Measurements from ENCODE around the gene MYO1A. TPM values are rescaled to one million over a fixed set of nuclear protein-coding genes. Genes with fewer than 3 reads are reported as not detected.
"Not testable (repeated sequence)": the region's sequence is repeated elsewhere in the genome, so short reads cannot be mapped to it uniquely, and the experiment has no call there.

The MYO1A gene
- total RNA-seq, 1 donor from 2014 or later, result 0.13 TPM

GRCh38 chr12:57087691-57088353, 37.9 kb upstream of the MYO1A start:
- peak in 1 of 2 donors; percentile 88 for DNase-seq (ENCODE audit: low read depth in 2 of 2)

- DNase-seq (ENCODE audit: low read depth in 2 of 2), result peak in 1 of 2 donors; percentile 82
Observed at GRCh38 chr12:57087010-57087690, 37.2 kb upstream of the MYO1A start.

- DNase-seq (ENCODE audit: low read depth in 2 of 2), result peak in 1 of 2 donors; percentile 80
Observed at GRCh38 chr12:57086493-57087009, 36.6 kb upstream of the MYO1A start.

GRCh38 chr12:57085999-57086492, 36.1 kb upstream of the MYO1A start:
- no peak for DNase-seq (ENCODE audit: low read depth in 2 of 2)

GRCh38 chr12:57080855-57081254, 30.9 kb upstream of the MYO1A start:
- no peak for DNase-seq (ENCODE audit: low read depth in 2 of 2)

- no peak for DNase-seq (ENCODE audit: low read depth in 2 of 2)
Observed at GRCh38 chr12:57079821-57080220, 29.9 kb upstream of the MYO1A start.

- peak; percentile 100 for DNase-seq (ENCODE audit: low read depth in 2 of 2)
Observed at GRCh38 chr12:57078519-57079404, 28.8 kb upstream of the MYO1A start, which contains the start of gene NEMP1. Gene NEMP1, minus strand, starts transcription at chr12:57078791. Its CDS starts 46 bp downstream, at chr12:57078745.

- DNase-seq (ENCODE audit: low read depth in 2 of 2), result not testable (repeated sequence)
Observed at GRCh38 chr12:57073566-57074450, 23.9 kb upstream of the MYO1A start.

- DNase-seq (ENCODE audit: low read depth in 2 of 2), result no peak
Observed at GRCh38 chr12:57072661-57073060, 22.7 kb upstream of the MYO1A start.

- peak; percentile 80 to 85 for DNase-seq (ENCODE audit: low read depth in 2 of 2)
Observed at GRCh38 chr12:57069523-57069922, 19.6 kb upstream of the MYO1A start.

GRCh38 chr12:57066245-57066644, 16.3 kb upstream of the MYO1A start:
- no peak for DNase-seq (ENCODE audit: low read depth in 2 of 2)

- DNase-seq (ENCODE audit: low read depth in 2 of 2), result peak in 1 of 2 donors; percentile 30
Observed at GRCh38 chr12:57063991-57064685, 14.2 kb upstream of the MYO1A start.

GRCh38 chr12:57058454-57058853, 8.5 kb upstream of the MYO1A start:
- DNase-seq (ENCODE audit: low read depth in 2 of 2), result no peak

- no peak for DNase-seq (ENCODE audit: low read depth in 2 of 2)
Observed at GRCh38 chr12:57057067-57057751, 7.3 kb upstream of the MYO1A start.

- no peak for DNase-seq (ENCODE audit: low read depth in 2 of 2)
Observed at GRCh38 chr12:57055824-57056223, 5.9 kb upstream of the MYO1A start.

- not testable (repeated sequence) for DNase-seq (ENCODE audit: low read depth in 2 of 2)
Observed at GRCh38 chr12:57053901-57054300, 4.0 kb upstream of the MYO1A start.

- DNase-seq (ENCODE audit: low read depth in 2 of 2), result not testable (repeated sequence)
Observed at GRCh38 chr12:57053146-57053545, 3.2 kb upstream of the MYO1A start.

GRCh38 chr12:57051011-57051410, 1.1 kb upstream of the MYO1A start:
- no peak for DNase-seq (ENCODE audit: low read depth in 2 of 2)

GRCh38 chr12:57049119-57049446, 846 bp downstream of the MYO1A start:
- no peak for DNase-seq (ENCODE audit: low read depth in 2 of 2)
